NCI-H510A treated with DMSO at 0.1 percent for 48 hours (cell line): ENCODE measurements around the gene IQCK.
"Not testable (repeated sequence)": the region's sequence is repeated elsewhere in the genome, so short reads cannot be mapped to it uniquely, and the experiment has no call there.

Experiments used
- DNase-seq: peaks from one replicate; lab custom pipeline; 2025; lab: John Stamatoyannopoulos, UW

Gene IQCK

GRCh38 chr16:19757762-19758595 lies 39.9 kb downstream of the IQCK start:
- DNase-seq = no peak

- DNase-seq = no peak
Measured at GRCh38 chr16:19760356-19761060, 42.4 kb downstream of the IQCK start.

- no peak for DNase-seq
Measured at GRCh38 chr16:19765860-19766553, 47.9 kb downstream of the IQCK start.

GRCh38 chr16:19766554-19766884 lies 48.4 kb downstream of the IQCK start:
- no peak for DNase-seq

GRCh38 chr16:19766988-19767387 lies 48.9 kb downstream of the IQCK start:
- DNase-seq = no peak

- no peak for DNase-seq
Measured at GRCh38 chr16:19767497-19767896, 49.4 kb downstream of the IQCK start.

- no peak for DNase-seq
Measured at GRCh38 chr16:19769239-19769638, 51.2 kb downstream of the IQCK start.

- no peak for DNase-seq
Measured at GRCh38 chr16:19771040-19771439, 53.0 kb downstream of the IQCK start.

GRCh38 chr16:19771796-19772195 lies 53.7 kb downstream of the IQCK start:
- no peak for DNase-seq

GRCh38 chr16:19774024-19774423 lies 56.0 kb downstream of the IQCK start:
- DNase-seq = no peak

GRCh38 chr16:19776147-19776546 lies 58.1 kb downstream of the IQCK start:
- DNase-seq = no peak

GRCh38 chr16:19776565-19776964 lies 58.5 kb downstream of the IQCK start:
- no peak for DNase-seq

GRCh38 chr16:19780321-19780720 lies 62.2 kb downstream of the IQCK start:
- no peak for DNase-seq

GRCh38 chr16:19781226-19781625 lies 63.2 kb downstream of the IQCK start:
- no peak for DNase-seq

GRCh38 chr16:19783363-19784182 lies 65.5 kb downstream of the IQCK start:
- DNase-seq = no peak

GRCh38 chr16:19784183-19784736 lies 66.2 kb downstream of the IQCK start:
- DNase-seq = no peak

GRCh38 chr16:19785081-19785480 lies 67.0 kb downstream of the IQCK start:
- DNase-seq = no peak

GRCh38 chr16:19785512-19786130 lies 67.5 kb downstream of the IQCK start:
- peak; percentile 22 for DNase-seq

GRCh38 chr16:19801369-19801768 lies 83.3 kb downstream of the IQCK start:
- not testable (repeated sequence) for DNase-seq

- not testable (repeated sequence) for DNase-seq
Measured at GRCh38 chr16:19801824-19802223, 83.8 kb downstream of the IQCK start.

- no peak for DNase-seq
Measured at GRCh38 chr16:19802612-19803011, 84.5 kb downstream of the IQCK start.
